22Rv1 (cell line): ENCODE results near the gene IL17RD.

Experiments used
- H3K27ac ChIP-seq: fragments of 450-650 bp; 2 replicates; pipeline ENCODE4 v1.5.1; 2017
- ZFX ChIP-seq: fragments of 450-650 bp; IDR thresholded peaks from 2 replicates; pipeline ENCODE4 v1.6.1; 2017; ENCODE audit warnings: antibody characterized with exemption, borderline replicate concordance
- TF ChIP-seq, protein P1 (sequence below): fragments of 450-650 bp; IDR thresholded peaks from 2 replicates; pipeline ENCODE4 v1.5.1; 2017; ENCODE audit warnings: mild to moderate bottlenecking

IL17RD gene

DNA sequence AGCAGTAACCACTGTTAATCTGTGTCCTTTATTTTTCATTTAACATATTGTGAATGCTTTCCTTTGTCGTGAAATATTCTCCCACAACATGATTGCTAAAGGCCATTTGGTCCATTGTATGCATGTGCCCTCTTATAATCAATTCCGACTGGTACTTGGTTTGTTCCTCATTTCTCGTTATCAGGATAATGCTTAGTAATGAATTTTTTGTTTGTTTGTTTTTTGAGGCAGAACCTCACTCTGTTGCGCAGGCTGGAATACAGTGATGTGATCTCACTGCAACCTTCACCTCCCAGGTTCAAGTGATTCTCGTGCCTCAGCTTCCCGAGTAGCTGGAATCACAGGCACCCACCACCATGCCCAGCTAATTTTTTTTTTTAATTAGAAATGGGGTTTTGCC lies 82.7 kb downstream of the IL17RD start:
- TF ChIP-seq ZFX: no peak
- TF ChIP-seq, protein P1, sequence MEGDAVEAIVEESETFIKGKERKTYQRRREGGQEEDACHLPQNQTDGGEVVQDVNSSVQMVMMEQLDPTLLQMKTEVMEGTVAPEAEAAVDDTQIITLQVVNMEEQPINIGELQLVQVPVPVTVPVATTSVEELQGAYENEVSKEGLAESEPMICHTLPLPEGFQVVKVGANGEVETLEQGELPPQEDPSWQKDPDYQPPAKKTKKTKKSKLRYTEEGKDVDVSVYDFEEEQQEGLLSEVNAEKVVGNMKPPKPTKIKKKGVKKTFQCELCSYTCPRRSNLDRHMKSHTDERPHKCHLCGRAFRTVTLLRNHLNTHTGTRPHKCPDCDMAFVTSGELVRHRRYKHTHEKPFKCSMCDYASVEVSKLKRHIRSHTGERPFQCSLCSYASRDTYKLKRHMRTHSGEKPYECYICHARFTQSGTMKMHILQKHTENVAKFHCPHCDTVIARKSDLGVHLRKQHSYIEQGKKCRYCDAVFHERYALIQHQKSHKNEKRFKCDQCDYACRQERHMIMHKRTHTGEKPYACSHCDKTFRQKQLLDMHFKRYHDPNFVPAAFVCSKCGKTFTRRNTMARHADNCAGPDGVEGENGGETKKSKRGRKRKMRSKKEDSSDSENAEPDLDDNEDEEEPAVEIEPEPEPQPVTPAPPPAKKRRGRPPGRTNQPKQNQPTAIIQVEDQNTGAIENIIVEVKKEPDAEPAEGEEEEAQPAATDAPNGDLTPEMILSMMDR: no peak
- H3K27ac ChIP-seq: no peak overlapping the region

DNA sequence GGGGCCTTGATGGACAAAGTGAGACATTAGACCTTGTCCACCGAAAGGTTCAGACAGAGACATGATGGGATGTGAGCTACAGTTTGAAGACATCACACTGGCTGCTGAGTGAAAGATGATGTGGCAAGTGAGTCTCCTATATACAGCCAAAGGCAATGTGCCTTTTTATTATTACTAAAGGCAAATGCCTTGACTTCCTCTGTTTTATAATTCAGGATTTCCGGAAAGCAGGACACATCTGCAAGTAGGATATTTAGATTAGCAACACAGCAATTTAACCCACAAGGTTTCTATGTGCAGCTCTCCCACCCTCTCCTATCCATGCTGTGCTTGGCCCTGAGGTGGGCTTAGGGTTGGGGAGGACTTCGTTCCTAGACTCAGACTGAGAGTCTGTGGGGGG lies 84.0 kb downstream of the IL17RD start:
- no peak for TF ChIP-seq ZFX
- TF ChIP-seq, protein P1: no peak
- H3K27ac ChIP-seq: no peak overlapping the region

DNA sequence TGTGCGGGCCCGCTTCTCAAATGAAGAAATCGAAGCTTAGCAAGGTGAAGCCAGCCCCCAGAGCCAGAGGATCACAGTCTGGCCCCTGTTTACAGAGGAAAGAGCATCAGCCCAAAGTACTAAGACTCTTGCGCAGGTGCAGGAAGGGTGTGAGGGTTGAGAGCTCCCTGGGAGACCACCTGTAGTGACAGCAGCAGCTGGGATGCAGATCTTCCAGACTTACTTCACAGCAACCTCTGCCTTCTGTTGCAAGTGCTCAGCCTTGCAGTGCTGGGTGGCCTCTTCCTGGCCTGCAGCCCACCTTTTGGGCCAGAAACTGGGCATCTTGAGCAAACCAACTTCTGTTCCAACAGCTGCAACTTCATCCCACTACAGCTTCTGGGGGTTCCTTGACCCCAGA lies 85.0 kb downstream of the IL17RD start:
- TF ChIP-seq ZFX: no peak
- TF ChIP-seq, protein P1: no peak
- no peak overlapping the region for H3K27ac ChIP-seq

DNA sequence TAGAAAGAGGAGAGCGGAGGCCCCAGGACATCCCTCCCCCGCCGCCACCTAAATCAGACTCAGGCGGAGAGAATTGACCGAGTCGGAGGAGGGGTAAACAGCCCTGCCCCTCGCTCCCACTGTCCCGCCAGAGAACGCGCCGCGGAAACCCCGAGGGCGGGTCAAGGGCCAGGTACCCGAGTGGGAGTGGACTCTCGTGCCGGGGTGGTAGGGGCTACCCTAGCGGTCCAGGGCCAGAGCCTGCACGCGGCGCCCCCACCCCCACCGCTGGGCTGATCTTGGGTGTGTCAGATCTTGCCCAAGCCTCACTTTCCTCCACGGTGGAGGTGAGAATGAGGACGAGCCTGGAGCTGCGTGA lies 85.7 kb downstream of the IL17RD start:
- H3K27ac ChIP-seq: no peak overlapping the region
- TF ChIP-seq, protein P1: no peak
- no peak for TF ChIP-seq ZFX

DNA sequence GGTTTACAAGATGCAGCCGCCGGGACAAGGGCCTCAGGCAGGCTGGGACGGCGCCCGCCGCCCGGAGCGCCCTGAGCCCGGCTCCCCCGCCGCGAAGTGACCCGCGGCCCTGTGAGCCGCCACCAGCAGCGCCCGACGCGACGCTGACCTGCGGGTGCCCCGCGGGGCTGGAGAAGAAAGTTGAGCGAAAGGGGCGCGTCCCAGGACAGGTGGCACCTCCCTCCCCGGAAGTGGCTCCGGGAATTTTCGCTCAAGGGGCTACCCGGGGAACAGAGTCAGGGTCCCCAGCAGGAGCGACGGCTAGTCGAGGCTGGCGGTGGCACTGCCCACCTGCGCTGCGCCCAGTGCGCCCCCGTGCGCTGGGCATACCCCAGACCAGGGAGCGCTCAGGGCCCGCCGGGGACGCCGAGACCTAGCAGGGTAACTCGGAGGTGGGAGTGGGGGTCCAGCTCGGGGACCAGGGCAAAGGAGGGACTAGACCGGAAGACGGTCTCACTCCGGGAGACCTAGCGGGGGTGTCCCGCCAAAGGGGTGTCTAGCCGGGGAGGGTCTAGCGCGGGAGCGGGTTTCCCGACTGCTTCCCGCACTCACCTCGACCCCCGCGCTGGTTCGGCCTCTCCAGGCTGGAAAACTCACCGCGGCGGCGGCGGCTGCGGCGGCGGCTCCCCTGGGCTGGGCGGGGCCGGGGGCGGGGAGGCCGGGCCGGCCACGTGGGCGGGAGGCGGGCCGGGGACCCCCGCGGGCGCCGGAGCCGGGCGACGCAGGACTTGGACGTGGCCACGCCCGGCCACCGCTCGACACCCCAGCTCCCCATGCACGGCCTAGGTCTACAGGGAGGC lies 86.3 kb downstream of the IL17RD start:
- TF ChIP-seq, protein P1: peak; percentile 19
- TF ChIP-seq ZFX: no peak
- H3K27ac ChIP-seq: no peak overlapping the region

DNA sequence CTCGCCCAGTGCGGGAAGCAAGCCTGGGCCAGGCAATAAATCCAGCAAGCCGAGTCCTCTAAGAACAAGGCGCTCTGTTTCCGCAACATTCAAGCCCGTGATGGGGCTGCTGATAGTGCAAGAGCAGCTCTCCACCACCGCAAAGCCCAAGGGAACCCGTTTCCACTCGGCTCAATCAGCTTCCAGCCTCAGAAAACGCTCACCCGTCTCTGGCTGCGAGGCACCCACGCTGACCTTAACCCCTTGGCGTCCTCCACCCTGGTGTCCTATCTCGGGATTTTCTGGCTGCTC lies 86.9 kb downstream of the IL17RD start:
- no peak overlapping the region for H3K27ac ChIP-seq
- TF ChIP-seq ZFX: no peak
- TF ChIP-seq, protein P1: no peak

DNA sequence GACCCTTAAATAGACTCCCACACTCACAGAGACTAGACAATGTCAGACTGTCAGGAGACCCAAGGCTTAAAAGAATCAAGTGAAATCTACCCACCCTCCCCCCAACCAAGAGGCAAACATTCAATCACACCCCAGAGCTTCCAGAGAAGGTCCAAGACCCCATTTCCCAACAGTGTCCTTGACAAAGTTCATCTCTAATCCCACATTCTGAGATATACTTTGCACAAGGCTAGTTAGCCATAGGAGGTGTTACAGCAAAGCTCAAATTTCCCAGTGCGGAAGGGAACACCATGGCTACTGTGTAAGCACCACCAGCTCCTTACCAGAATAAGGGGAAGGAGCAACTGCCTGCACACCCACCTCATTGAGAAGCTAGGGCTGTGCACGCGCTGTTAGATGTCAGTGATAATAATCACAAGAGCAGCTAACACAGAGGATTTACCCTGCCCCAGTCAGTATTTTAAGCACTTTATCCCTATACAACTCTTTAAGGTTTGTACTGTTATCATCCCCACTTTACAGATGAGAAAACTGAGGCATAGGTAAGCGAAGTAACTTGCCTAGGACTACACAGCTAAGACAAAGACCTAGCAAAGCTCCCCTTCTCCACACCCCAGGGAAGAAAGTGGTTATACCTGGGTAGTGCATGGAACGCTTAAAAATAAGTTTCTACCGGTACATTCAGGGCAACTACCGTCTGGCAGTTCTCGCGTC lies 87.4 kb downstream of the IL17RD start:
- no peak overlapping the region for H3K27ac ChIP-seq
- TF ChIP-seq ZFX: no peak
- TF ChIP-seq, protein P1: no peak
